Activated effector memory CD4-positive, alpha-beta T cell treated with anti-CD3 and anti-CD28 coated beads, Interleukin-2, amount 50 U/mL, for 16 hours (primary cell): Measurements from ENCODE around the gene PCDHGB3.
"Not testable (repeated sequence)": the region's sequence is repeated elsewhere in the genome, so short reads cannot be mapped to it uniquely, and the experiment has no call there.

Experiments
- DNase-seq: peaks from one replicate; pipeline ENCODE4 v3.0.0-alpha.2; 2020

The PCDHGB3 gene

GRCh38 chr5:141393267-141393666 lies 23.2 kb downstream of the PCDHGB3 start:
- no peak for DNase-seq

GRCh38 chr5:141394401-141395187 lies 24.6 kb downstream of the PCDHGB3 start:
- DNase-seq: not testable (repeated sequence)

GRCh38 chr5:141397756-141398551 lies 27.9 kb downstream of the PCDHGB3 start, which contains the start of gene PCDHGB5:
Gene PCDHGB5, plus strand, starts transcription at chr5:141397947. Its CDS starts 181 bp downstream, at chr5:141398128.
- DNase-seq: peak; percentile 78

- no peak for DNase-seq
Observed at GRCh38 chr5:141398608-141399007, 28.6 kb downstream of the PCDHGB3 start.

GRCh38 chr5:141399555-141400258 lies 29.7 kb downstream of the PCDHGB3 start:
- no peak for DNase-seq

GRCh38 chr5:141402553-141403243 lies 32.7 kb downstream of the PCDHGB3 start, which contains the start of gene PCDHGA9:
Gene PCDHGA9, plus strand, starts transcription at chr5:141402778. Its CDS starts 175 bp downstream, at chr5:141402953.
- no peak for DNase-seq

GRCh38 chr5:141403387-141403786 lies 33.3 kb downstream of the PCDHGB3 start:
- no peak for DNase-seq

GRCh38 chr5:141407790-141408505 lies 37.9 kb downstream of the PCDHGB3 start, which contains the start of gene PCDHGB6:
Gene PCDHGB6, plus strand, starts transcription at chr5:141408021. Its CDS starts 182 bp downstream, at chr5:141408203.
- DNase-seq: peak; percentile 74

- no peak for DNase-seq
Observed at GRCh38 chr5:141409598-141410306, 39.7 kb downstream of the PCDHGB3 start.

GRCh38 chr5:141411575-141411974 lies 41.5 kb downstream of the PCDHGB3 start:
- no peak for DNase-seq

GRCh38 chr5:141412854-141413539 lies 43.0 kb downstream of the PCDHGB3 start, which contains the start of gene PCDHGA10:
Gene PCDHGA10, plus strand, starts transcription at chr5:141412987. Its CDS starts 189 bp downstream, at chr5:141413176.
- peak; percentile 83 for DNase-seq

- no peak for DNase-seq
Observed at GRCh38 chr5:141413540-141414069, 43.6 kb downstream of the PCDHGB3 start.

GRCh38 chr5:141414548-141415274 lies 44.7 kb downstream of the PCDHGB3 start:
- DNase-seq: not testable (repeated sequence)

GRCh38 chr5:141415275-141415618 lies 45.2 kb downstream of the PCDHGB3 start:
- DNase-seq: not testable (repeated sequence)

- peak; percentile 80 for DNase-seq
Observed at GRCh38 chr5:141417494-141418172, 47.6 kb downstream of the PCDHGB3 start, which contains the start of gene PCDHGB7. Gene PCDHGB7, plus strand, starts transcription at chr5:141417677. Its CDS starts 183 bp downstream, at chr5:141417860.

GRCh38 chr5:141419074-141419880 lies 49.2 kb downstream of the PCDHGB3 start:
- DNase-seq: no peak

- DNase-seq: no peak
Observed at GRCh38 chr5:141420855-141421488, 50.9 kb downstream of the PCDHGB3 start, which contains the start of gene PCDHGA11. Gene PCDHGA11, plus strand, starts transcription at chr5:141421051. Its CDS starts 177 bp downstream, at chr5:141421228.
